Measurements from ENCODE around the gene CDH23. TPM values are rescaled to one million over a fixed set of nuclear protein-coding genes. Genes with fewer than 3 reads are reported as not detected.

The CDH23 gene
- total RNA-seq, 1 donor from 2014 or later: 3.7 TPM

- DNase-seq: no peak
- no peak for ATAC-seq (ENCODE audit: poor library complexity)
- intact Hi-C loops (cut with DNase I): no loop called here
Observed at GRCh38 chr10:71734797-71735196, 338.1 kb downstream of the CDH23 start.

GRCh38 chr10:71735709-71736569 is 339.2 kb downstream of the CDH23 start:
- intact Hi-C loops (cut with DNase I): no loop called here
- ATAC-seq (ENCODE audit: poor library complexity) (peak; percentile 34), DNase-seq (peak; percentile 46)

DNA sequence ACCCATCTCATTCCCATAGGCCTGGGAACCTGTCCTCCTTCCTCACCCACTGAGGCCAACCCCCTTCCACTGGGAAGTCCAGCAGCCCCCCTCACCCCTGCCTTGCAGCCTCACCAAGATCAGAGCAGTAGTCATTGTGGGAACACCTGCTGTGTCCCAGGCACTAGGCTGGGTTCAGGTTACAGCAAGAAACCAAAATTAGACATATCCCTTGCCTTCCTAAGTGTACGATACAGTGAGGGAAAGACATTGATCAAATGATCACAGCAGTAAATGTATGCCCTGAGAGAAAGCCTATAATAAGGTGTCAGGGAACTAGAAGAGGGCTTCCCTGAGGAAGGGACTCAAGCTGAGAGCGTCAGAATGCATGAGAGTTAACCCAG is 339.8 kb downstream of the CDH23 start:
- ATAC-seq (ENCODE audit: poor library complexity) (no peak), DNase-seq (no peak)
- intact Hi-C loops (cut with DNase I): no loop called here

GRCh38 chr10:71737001-71737833 is 340.5 kb downstream of the CDH23 start:
- ATAC-seq (ENCODE audit: poor library complexity) (peak; percentile 32), DNase-seq (no peak)
- intact Hi-C loops (cut with DNase I): no loop called here

- ATAC-seq (ENCODE audit: poor library complexity) (no peak), DNase-seq (no peak)
- intact Hi-C loops (cut with DNase I): no loop called here
Observed at GRCh38 chr10:71737834-71738197, 341.1 kb downstream of the CDH23 start.

GRCh38 chr10:71739358-71739900 is 342.7 kb downstream of the CDH23 start:
- ATAC-seq (ENCODE audit: poor library complexity): no peak
- DNase-seq: no peak
- intact Hi-C loops (cut with DNase I): no loop called here

GRCh38 chr10:71740069-71740653 is 343.4 kb downstream of the CDH23 start:
- intact Hi-C loops (cut with DNase I): no loop called here
- DNase-seq: peak; percentile 74
- ATAC-seq (ENCODE audit: poor library complexity): peak; percentile 57

DNA sequence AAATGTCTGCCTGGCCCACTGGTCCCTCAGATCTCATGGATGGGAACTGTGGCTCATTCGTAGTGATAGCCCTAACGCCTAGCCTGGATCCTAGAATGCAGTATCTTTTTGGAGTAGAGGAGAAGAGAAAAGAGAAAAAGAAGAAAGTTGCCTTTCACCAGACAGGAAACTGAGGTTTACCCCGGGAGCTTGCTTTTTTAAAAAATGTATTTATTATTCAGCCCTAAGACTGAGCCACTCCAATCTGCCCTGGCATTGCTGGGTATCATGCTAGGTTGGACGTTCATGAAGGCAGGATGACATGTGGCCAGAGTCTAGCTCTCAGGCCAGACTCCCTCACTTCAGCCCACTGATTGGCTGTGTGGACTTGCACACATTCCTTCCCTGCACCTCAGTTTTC is 344.3 kb downstream of the CDH23 start:
- no peak for ATAC-seq (ENCODE audit: poor library complexity)
- intact Hi-C loops (cut with DNase I): no loop called here
- DNase-seq: no peak

DNA sequence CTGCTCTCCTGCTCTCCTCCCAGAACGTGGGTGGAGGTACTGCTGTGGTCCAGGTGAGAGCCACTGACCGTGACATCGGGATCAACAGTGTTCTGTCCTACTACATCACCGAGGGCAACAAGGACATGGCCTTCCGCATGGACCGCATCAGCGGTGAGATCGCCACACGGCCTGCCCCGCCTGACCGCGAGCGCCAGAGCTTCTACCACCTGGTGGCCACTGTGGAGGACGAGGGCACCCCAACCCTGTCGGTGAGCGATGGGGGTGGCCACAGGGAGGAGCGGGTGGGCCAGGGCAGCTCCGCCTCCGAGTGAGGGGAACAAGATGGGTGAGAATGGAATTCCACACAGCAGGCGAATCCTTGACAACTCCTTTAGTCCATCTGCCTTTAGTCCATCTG is 345.0 kb downstream of the CDH23 start:
- ATAC-seq (ENCODE audit: poor library complexity): no peak
- intact Hi-C loops (cut with DNase I): no loop called here
- DNase-seq: no peak

DNA sequence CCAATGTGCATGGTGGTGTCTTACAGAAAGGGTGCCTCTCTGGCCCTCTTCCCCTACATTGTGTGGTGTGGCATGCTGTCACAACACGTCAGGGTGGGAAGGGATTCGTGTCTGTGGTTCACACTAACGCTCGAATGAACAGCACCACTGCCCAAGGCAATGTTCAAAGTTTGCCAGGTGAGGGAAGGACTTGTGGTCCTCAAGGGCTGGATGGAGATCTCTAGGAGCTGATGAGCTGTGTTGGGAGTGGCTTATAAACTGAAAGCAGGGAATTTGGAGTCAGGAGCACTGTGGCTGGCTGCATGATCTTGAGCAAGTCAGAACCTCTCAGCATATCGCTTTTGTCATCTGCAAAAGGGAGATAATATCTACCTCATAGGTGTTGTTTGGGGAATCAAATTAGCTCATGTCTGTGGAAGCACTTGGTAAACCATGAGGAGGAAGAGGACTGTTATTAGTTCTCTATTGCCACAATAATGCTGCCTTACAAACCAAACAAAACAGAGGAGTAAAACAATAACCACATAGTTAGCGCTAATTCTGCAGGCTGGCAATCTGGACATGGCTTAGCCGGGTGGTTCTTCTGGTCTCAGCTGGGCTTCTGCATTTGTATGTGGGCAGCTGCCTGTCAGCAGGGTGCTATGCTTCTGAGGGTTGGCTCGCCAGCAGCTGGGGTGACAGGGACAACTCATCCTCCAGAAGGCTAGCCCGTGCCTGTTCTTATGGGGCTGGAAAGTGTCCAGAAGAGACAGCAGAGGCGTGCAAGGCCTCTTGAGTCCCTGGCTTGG is 345.8 kb downstream of the CDH23 start:
- intact Hi-C loops (cut with DNase I): no loop called here
- DNase-seq (no peak), ATAC-seq (ENCODE audit: poor library complexity) (no peak)

DNA sequence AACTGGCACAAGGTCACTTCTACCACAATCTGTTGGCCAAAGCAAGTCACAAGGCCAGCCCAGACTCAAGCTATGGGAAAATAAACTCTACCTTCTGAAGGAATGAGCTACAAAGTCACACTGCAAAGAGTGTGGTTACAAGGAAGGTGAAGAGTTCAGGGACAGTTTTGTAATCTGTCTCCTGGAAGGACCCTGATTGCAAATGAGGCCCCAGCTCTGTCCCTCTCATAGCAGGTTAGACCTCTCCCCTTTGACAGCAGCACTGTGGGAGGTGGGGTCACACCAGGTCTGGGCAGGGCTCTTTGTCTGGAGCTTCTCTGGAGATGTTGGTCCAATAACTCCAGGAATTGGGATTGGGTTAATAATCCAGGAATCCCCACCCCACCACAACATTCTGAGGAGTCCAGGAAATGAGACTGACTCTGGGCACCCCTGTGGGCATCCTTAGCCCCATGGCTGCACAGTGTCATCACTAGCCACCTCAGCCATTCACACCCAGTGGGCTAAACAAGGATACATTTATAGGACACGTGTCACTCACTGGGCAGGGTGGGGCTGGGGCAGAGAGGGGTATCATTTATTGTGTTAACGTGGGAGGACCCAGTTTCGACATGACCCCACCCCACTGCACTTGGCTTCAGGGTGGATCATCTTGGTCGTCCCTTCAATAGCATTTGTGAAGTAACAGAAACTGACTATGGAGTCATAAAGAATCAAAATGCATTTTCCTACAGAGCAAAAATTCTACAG is 346.5 kb downstream of the CDH23 start:
- no peak for DNase-seq
- no peak for ATAC-seq (ENCODE audit: poor library complexity)
- intact Hi-C loops (cut with DNase I): no loop called here

GRCh38 chr10:71743866-71744265 is 347.1 kb downstream of the CDH23 start:
- intact Hi-C loops (cut with DNase I): no loop called here
- ATAC-seq (ENCODE audit: poor library complexity): no peak
- no peak for DNase-seq

- intact Hi-C loops (cut with DNase I): no loop called here
- DNase-seq (no peak), ATAC-seq (ENCODE audit: poor library complexity) (no peak)
Observed at GRCh38 chr10:71744897-71745663, 348.4 kb downstream of the CDH23 start.

DNA sequence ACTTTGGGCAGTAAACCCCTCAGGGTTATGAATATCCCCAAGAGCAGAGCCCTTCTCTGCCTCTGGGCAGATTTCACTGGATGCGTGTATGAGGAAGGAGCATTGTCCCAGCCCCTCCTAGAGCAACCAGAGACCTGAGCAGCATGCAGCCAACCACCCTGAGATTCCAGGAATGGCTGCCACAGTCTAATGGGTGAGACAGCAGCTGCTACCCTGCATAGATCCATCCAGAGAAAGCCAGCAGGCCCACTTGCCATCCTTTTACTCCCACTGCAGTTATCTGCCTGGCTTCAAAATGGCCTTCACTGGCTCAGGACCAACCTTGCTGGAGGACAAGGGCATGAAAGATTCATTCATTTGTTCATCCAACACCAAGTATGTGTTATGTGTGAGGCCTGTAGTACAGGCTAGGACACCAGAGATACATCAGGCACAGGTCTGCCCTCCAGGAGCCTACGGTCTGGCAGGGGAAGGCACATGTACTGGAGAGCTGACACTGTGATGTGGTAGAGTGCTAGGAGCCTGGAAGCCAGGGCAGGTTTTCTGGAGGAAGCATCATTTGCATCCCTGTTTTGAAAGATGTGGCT is 349.0 kb downstream of the CDH23 start:
- ATAC-seq (ENCODE audit: poor library complexity) (no peak), DNase-seq (peak; percentile 38)
- intact Hi-C loops (cut with DNase I): no loop called here

DNA sequence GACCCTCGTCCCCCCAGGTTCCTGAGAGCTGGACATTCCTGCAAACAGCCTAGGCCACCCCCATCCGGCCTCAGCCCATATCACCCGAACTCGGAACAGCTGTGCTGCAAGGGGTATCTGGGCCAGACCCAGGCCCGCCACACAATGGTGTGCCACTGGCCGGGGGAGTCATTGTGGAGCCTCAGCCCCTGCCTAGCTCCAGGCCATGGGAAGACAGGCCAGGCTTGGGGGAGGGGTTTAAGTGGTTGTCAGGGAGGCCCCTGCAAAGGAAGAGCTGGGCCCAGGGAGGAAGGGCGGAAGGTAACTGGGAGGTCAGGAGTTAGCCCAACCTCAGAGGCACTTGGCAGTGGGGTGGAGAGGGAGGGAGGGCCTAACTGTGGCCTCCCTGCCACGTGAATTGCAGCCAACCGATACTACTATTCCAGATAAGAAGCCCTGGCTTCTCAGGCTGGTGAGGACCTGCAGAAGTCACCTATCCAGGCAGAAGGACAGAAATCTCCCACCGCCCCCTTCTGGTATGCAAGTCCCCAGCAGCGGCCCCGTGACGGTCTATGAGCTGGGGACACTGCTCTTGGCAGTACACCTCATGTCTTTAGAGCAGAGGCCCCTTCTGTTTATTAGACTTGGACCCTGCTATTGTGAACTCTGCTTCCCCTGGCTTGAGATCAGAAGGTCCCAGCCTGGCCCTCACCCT is 349.8 kb downstream of the CDH23 start:
- ATAC-seq (ENCODE audit: poor library complexity) (peak; percentile 57), DNase-seq (peak; percentile 79)
- intact Hi-C loops (cut with DNase I): no loop called here

GRCh38 chr10:71747039-71747531 is 350.4 kb downstream of the CDH23 start:
- ATAC-seq (ENCODE audit: poor library complexity) (no peak), DNase-seq (peak; percentile 38)
- intact Hi-C loops (cut with DNase I): no loop called here

All from Right ventricle myocardium superior (tissue), 1 donor.